Stomach smooth muscle (tissue), 2 donors: ENCODE measurements around the gene PMPCA.

Source experiments
- H3K27ac ChIP-seq: one replicate; pipeline ENCODE4 v1.7.0; 2013; ENCODE audit warnings: mild to moderate bottlenecking, low read length, inconsistent platforms
- H3K27me3 ChIP-seq, 2 donors: one replicate each; pipeline ENCODE4 v1.7.0; 2013; ENCODE audit warnings: low read length in 2 of 2; ENCODE audit not compliant: insufficient read depth in 2 of 2, control insufficient read depth in 1 of 2
- H3K36me3 ChIP-seq, 2 donors: one replicate each; pipeline ENCODE4 v1.7.0; 2013; ENCODE audit warnings: low read length in 2 of 2; ENCODE audit not compliant: control insufficient read depth in 2 of 2, insufficient read depth in 2 of 2
- H3K4me1 ChIP-seq: one replicate; pipeline ENCODE4 v1.7.0; 2013; ENCODE audit warnings: low read length; ENCODE audit not compliant: control insufficient read depth, insufficient read depth
- H3K4me3 ChIP-seq, 2 donors: one replicate each; pipeline ENCODE4 v1.7.0; 2013; ENCODE audit warnings: low read length in 2 of 2
- H3K9ac ChIP-seq, 2 donors: one replicate each; pipeline ENCODE4 v1.7.0; 2013; ENCODE audit warnings: low read length in 2 of 2, mild to moderate bottlenecking in 1 of 2
- H3K9me3 ChIP-seq, 2 donors: one replicate each; pipeline ENCODE4 v1.7.0; 2013; ENCODE audit warnings: low read length in 2 of 2; ENCODE audit not compliant: control insufficient read depth in 2 of 2
- donor health status: healthy.
- donor health status: Pancreatic carcinoma.

PMPCA gene

GRCh38 chr9:136374183-136374575 is 36.3 kb upstream of the PMPCA start:
- peaks cover 0 to 2% of the 10 kb centered on the region in 2 donors for H3K36me3 ChIP-seq
- peaks cover 10% of the 10 kb centered on the region for H3K4me1 ChIP-seq
- H3K9me3 ChIP-seq: no peaks in the 10 kb centered on the region
- no peaks in the 10 kb centered on the region for H3K27me3 ChIP-seq
- H3K9ac ChIP-seq: no peak overlapping the region
- H3K27ac ChIP-seq: no peak overlapping the region
- no peak overlapping the region for H3K4me3 ChIP-seq

DNA sequence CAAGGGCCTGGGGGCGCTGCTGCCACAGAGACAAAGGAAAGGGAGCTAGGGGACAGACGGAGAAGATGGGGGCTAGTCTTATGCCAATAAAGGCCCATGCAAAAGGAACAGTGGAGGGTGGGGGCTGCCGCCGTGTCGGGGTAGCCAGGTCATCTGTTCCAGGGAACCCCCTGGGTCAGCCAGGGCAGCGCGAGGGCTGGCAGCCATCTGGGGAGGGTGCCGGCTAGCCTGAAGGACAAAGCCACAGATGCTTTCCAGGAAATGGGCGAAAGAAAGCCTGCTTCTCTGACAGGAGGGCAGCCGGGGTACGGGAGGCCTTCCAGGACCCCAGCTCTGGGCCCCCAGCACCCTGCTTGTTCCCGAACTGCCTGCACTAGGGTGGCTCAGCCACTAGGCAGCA is 35.4 kb upstream of the PMPCA start:
- no peak overlapping the region for H3K4me3 ChIP-seq
- H3K36me3 ChIP-seq: peaks cover 0 to 6% of the 10 kb centered on the region in 2 donors
- no peaks in the 10 kb centered on the region for H3K9me3 ChIP-seq
- no peak overlapping the region for H3K9ac ChIP-seq
- no peaks in the 10 kb centered on the region for H3K27me3 ChIP-seq
- no peak overlapping the region for H3K27ac ChIP-seq
- H3K4me1 ChIP-seq: peaks cover 10% of the 10 kb centered on the region

GRCh38 chr9:136376457-136376856 is 34.0 kb upstream of the PMPCA start:
- Histone ChIP-seq H3K27me3 (no peaks in the 10 kb centered on the region), H3K4me1 (peaks cover 10% of the 10 kb centered on the region), H3K9me3 (no peaks in the 10 kb centered on the region), H3K4me3 (no peak overlapping the region), H3K27ac (no peak overlapping the region), H3K9ac (no peak overlapping the region), H3K36me3 (peaks cover 0 to 6% of the 10 kb centered on the region in 2 donors)

DNA sequence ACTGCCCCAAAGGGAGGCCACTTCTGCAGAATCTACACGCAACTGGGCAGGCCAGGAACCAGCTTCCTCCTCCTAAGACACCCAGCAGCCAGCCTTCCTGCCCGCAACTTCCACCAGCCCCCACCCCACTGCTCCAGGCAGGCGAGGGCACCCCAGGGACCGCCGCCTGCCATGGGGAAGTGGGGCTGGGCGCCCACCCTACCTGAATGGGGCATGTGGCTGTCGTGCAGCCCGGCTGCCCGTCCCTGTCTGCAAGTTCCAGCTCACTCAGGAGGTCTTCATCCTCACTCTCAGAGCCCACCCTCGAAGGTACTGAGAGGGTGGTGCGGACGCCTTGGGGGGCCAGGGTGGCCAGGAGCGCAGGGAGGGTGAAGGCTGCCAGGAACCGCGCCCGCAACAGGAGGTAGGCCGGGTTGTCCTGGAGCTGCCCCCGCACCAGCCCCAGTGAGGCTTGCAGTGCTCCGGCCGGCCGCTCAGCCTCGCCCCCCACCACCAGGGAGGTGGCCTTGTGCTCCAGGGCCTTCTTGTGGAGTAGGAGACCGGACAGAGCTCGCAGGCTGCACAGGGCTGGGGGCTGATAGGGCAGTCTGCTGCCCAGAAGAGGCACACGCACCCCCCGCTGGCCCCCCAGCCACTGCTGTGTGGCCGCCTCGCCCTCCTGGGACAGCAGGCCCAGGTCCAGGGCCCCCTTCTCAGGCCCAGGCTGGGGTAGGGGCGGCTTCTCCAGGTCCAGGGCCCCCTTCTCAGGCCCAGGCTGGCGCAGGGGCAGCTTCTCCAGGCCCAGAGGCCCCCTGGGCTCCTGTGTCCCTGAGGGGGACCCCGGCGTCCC is 32.9 kb upstream of the PMPCA start:
- Histone ChIP-seq H3K27me3 (no peaks in the 10 kb centered on the region), H3K36me3 (peaks cover 0 to 12% of the 10 kb centered on the region in 2 donors), H3K4me3 (no peak overlapping the region), H3K27ac (no peak overlapping the region), H3K4me1 (peaks cover 7% of the 10 kb centered on the region), H3K9me3 (no peaks in the 10 kb centered on the region), H3K9ac (no peak overlapping the region)

DNA sequence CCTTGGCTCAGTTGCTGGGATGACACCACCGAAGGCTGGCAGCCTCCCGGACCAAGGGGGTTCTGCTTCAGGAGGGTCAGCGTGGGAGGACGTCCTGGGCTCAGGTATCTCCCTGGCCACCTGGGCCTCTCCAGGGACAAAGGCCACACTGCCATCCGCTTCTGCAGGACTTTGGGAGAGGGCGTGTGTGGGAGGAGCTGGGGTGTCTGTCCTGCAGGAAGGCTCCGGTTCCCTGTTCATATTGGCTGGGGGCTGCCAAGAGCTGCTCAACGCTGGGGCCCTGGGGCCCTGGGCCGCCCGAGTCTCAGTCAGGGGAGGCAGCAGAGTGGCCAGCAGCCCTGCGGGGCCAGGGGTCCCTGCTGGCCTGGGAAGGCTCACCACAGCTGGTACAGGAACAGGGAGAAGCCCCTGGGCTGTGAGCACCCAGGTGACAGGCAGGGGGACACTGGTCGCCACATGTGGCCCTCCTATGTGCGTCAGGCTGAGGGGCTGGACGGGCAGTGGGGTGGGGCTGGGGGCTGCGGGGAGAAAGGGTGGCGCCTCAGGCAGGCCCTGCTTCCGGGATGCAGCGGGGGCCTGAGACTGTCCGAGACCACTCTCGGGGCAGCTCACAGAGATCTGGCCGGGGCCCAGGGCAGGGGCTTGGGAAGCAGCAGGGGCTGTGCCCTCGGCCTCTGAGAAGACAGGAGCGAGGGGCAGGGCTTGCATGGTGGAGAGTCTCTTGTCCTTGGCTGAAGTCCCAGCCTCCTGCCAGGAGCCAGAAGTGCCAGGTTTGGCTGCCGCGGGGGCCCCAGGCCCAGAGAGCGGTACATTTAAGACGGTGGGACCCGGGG is 32.1 kb upstream of the PMPCA start:
- Histone ChIP-seq H3K9me3 (no peaks in the 10 kb centered on the region), H3K4me1 (peaks cover 2% of the 10 kb centered on the region), H3K9ac (no peak overlapping the region), H3K27me3 (no peaks in the 10 kb centered on the region), H3K36me3 (peaks cover 0 to 16% of the 10 kb centered on the region in 2 donors), H3K4me3 (no peak overlapping the region), H3K27ac (no peak overlapping the region)

GRCh38 chr9:136379003-136379287 is 31.5 kb upstream of the PMPCA start:
- H3K27ac ChIP-seq: no peak overlapping the region
- H3K9me3 ChIP-seq: no peaks in the 10 kb centered on the region
- no peaks in the 10 kb centered on the region for H3K27me3 ChIP-seq
- H3K4me3 ChIP-seq: no peak overlapping the region
- peaks cover 2 to 16% of the 10 kb centered on the region in 2 donors for H3K36me3 ChIP-seq
- H3K9ac ChIP-seq: no peak overlapping the region
- peaks cover 2% of the 10 kb centered on the region for H3K4me1 ChIP-seq

DNA sequence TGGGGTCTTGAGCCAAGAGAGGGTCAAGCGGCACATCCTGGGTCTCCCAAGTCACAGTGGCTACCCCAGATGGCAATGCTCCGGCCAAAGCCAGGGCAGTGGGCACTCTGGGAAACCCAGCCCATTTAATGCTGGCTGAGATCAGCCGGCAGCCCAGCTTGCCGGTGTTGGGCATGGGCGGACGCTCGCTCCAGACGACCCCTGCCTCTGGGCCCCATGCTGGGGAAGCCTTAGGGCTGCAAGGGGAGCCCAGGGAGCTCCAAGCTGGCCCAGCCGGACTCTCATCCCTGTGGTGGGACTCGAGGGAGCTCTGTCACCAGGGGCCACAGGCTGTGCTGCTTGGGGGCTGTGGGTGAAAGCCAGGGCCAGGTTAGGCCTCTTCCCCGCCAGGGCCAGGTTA is 31.1 kb upstream of the PMPCA start:
- Histone ChIP-seq H3K9me3 (no peaks in the 10 kb centered on the region), H3K27me3 (no peaks in the 10 kb centered on the region), H3K4me1 (peaks cover 2% of the 10 kb centered on the region), H3K36me3 (peaks cover 7 to 16% of the 10 kb centered on the region in 2 donors), H3K27ac (no peak overlapping the region), H3K9ac (no peak overlapping the region), H3K4me3 (no peak overlapping the region)

DNA sequence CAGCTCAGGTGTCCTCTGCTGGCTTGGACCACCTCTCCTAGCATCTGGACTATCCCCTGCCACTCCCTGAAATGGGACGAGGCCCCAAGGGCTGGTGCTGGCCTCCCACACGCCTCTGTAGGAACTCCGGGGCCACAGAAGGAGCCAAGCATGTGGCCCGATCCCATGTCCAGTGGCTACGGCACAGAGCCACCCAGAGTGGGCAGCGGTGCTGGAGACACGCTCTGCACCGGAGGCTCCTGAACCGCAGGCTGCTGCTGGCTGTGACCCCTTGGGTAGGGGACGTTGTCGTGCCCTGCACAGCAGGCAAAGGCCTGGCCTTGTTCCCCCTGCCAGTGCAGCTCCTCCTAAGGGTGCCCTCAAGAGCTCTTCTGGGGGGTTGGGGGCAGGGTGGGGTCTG is 30.6 kb upstream of the PMPCA start:
- no peaks in the 10 kb centered on the region for H3K27me3 ChIP-seq
- no peaks in the 10 kb centered on the region for H3K9me3 ChIP-seq
- H3K4me1 ChIP-seq: peaks cover 2% of the 10 kb centered on the region
- H3K36me3 ChIP-seq: peaks cover 7 to 14% of the 10 kb centered on the region in 2 donors
- H3K9ac ChIP-seq: no peak overlapping the region
- no peak overlapping the region for H3K4me3 ChIP-seq
- H3K27ac ChIP-seq: no peak overlapping the region

- Histone ChIP-seq H3K27ac (no peak overlapping the region), H3K9ac (no peak overlapping the region), H3K36me3 (peaks cover 7 to 17% of the 10 kb centered on the region in 2 donors), H3K4me3 (no peak overlapping the region), H3K4me1 (peaks cover 2% of the 10 kb centered on the region), H3K9me3 (no peaks in the 10 kb centered on the region), H3K27me3 (no peaks in the 10 kb centered on the region)
Observed at GRCh38 chr9:136380381-136380780, 30.1 kb upstream of the PMPCA start.

GRCh38 chr9:136381311-136381710 is 29.1 kb upstream of the PMPCA start:
- Histone ChIP-seq H3K27me3 (no peaks in the 10 kb centered on the region), H3K36me3 (peaks cover 10 to 19% of the 10 kb centered on the region in 2 donors), H3K4me1 (no peaks in the 10 kb centered on the region), H3K9me3 (no peaks in the 10 kb centered on the region), H3K4me3 (no peak overlapping the region), H3K9ac (no peak overlapping the region), H3K27ac (no peak overlapping the region)
